Endometrial microvascular endothelial cells (primary cell): ENCODE data around the gene PSMD14. TPM values are rescaled to one million over a fixed set of nuclear protein-coding genes. Genes with fewer than 3 reads are reported as not detected.

Experiments
- in situ Hi-C: cut with HindIII; loops from 2 replicates; pipeline ENCODE4 v1.10.0; 2017; ENCODE audit warnings: low sequenced_read_pairs, low pct_unique_long_range_greater_than_20kb; ENCODE audit errors: inconsistent ontology term
- total RNA-seq: library from RNA; depleted of rRNA; stranded (reverse); fragments of >200 nt; gene quantifications from one replicate; pipeline ENCODE4 v1.2.3, GENCODE V29; 2015; ENCODE audit errors: inconsistent ontology term

The PSMD14 gene
- total RNA-seq, 1 donor from 2014 or later, result 108 TPM

GRCh38 chr2:161370981-161371380 is 62.8 kb downstream of the PSMD14 start:
- in situ Hi-C loops, result no loop called here

GRCh38 chr2:161371869-161372268 is 63.6 kb downstream of the PSMD14 start:
- in situ Hi-C loops, result no loop called here

GRCh38 chr2:161373942-161374341 is 65.7 kb downstream of the PSMD14 start:
- in situ Hi-C loops, result no loop called here

GRCh38 chr2:161374446-161374845 is 66.2 kb downstream of the PSMD14 start:
- in situ Hi-C loops, result no loop called here

GRCh38 chr2:161379740-161380139 is 71.5 kb downstream of the PSMD14 start:
- in situ Hi-C loops, result no loop called here

- in situ Hi-C loops, result no loop called here
Observed at GRCh38 chr2:161381546-161381945, 73.3 kb downstream of the PSMD14 start.

GRCh38 chr2:161382747-161383146 is 74.5 kb downstream of the PSMD14 start:
- in situ Hi-C loops, result no loop called here

GRCh38 chr2:161384864-161385263 is 76.6 kb downstream of the PSMD14 start:
- in situ Hi-C loops, result no loop called here

GRCh38 chr2:161386228-161386824 is 78.1 kb downstream of the PSMD14 start:
- in situ Hi-C loops, result no loop called here

- in situ Hi-C loops, result no loop called here
Observed at GRCh38 chr2:161388146-161388779, 80.0 kb downstream of the PSMD14 start.

GRCh38 chr2:161391737-161392506 is 83.7 kb downstream of the PSMD14 start:
- in situ Hi-C loops, result no loop called here

GRCh38 chr2:161400076-161400475 is 91.9 kb downstream of the PSMD14 start:
- in situ Hi-C loops, result no loop called here

- in situ Hi-C loops, result no loop called here
Observed at GRCh38 chr2:161402297-161402696, 94.1 kb downstream of the PSMD14 start.

GRCh38 chr2:161406316-161406715 is 98.1 kb downstream of the PSMD14 start:
- in situ Hi-C loops, result no loop called here

GRCh38 chr2:161407597-161407996 is 99.4 kb downstream of the PSMD14 start:
- in situ Hi-C loops, result no loop called here

GRCh38 chr2:161409308-161409907 is 101.2 kb downstream of the PSMD14 start:
- in situ Hi-C loops, result no loop called here

- in situ Hi-C loops, result no loop called here
Observed at GRCh38 chr2:161412346-161412745, 104.1 kb downstream of the PSMD14 start.

- in situ Hi-C loops, result no loop called here
Observed at GRCh38 chr2:161414042-161415033, 106.1 kb downstream of the PSMD14 start.
